GM18498 (cell line): ENCODE results near the gene MCF2L.

Source experiments
- ATAC-seq: cut with Tn5 transposase; IDR thresholded peaks from one replicate; pipeline ENCODE4 v1.9.1; 2021; ENCODE audit warnings: mild to moderate bottlenecking, moderate library complexity; ENCODE audit not compliant: unreplicated experiment

MCF2L gene

DNA sequence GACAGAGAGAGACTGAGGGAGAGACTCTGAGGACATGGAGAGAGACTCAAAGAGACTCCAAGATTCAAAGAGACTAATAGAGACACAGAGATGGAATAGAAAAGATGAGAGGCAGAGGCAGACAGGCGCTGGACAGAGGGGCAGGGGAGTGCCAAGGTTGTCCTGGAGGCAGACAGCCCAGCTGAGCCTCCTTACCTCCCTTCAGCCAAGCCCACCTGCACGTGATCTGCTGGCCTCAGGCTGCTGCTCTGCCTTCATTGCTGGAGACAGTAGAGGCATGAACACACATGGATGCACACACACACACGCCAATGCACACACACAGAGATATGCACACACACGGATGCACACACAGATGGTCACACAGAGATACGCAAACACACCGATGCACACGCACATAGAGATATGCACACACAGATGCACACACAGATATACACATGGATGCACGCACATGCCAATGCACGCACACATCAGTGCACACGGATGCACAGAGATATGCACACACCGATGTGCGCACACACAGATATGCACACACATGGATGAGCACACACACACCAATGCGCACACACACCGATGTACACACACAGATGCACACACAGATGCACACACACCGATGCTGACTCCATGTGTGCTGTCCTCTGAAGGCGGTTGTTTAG is 150.3 kb downstream of the MCF2L start:
- no peak for ATAC-seq

DNA sequence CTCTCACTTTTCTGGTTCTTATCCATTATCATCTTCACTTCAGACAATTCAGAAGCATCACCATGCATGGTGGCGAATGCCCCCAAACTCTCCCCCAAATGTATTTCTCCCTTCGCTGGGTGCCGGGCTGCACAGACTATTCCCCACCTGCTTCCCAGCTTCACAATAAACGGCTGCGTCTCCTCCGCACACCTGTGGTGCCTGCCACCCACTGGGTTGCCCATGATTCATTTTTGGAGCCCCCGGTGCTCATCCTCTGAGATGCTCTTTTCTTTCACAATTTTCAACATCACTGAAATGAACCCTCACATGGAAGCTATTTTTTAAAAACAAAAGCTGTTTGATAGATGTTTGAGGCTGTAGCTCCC is 150.8 kb downstream of the MCF2L start:
- no peak for ATAC-seq

- no peak for ATAC-seq
Observed at GRCh38 chr13:113120300-113121182, 151.5 kb downstream of the MCF2L start.

GRCh38 chr13:113121183-113121927 is 152.3 kb downstream of the MCF2L start:
- ATAC-seq = no peak

DNA sequence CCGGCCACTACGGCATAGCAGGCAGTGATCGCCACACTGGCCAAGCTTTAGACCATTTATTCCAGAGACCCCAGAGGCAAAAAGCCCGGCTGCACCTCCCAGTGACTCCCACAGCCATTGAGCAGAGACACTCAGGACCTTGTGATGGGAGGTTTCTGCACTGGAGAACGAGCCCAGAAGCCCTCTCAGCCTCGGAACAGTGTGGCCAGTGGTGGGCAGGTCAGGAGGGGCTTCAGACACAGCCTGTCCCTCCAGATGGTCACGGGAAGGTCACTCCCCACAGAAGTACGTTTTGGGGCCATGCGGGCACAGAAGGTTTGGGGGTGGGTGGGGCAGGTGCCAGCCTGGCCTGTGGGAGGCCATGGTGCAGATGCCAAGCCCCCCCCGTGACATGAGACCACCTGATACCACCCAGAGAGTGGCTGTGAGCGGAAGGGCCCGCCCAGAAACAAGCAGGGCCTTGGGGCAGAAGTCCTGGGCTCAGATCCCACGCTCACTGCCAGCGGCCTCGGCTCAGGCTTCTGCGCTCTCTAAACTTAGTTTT is 153.0 kb downstream of the MCF2L start:
- no peak for ATAC-seq

DNA sequence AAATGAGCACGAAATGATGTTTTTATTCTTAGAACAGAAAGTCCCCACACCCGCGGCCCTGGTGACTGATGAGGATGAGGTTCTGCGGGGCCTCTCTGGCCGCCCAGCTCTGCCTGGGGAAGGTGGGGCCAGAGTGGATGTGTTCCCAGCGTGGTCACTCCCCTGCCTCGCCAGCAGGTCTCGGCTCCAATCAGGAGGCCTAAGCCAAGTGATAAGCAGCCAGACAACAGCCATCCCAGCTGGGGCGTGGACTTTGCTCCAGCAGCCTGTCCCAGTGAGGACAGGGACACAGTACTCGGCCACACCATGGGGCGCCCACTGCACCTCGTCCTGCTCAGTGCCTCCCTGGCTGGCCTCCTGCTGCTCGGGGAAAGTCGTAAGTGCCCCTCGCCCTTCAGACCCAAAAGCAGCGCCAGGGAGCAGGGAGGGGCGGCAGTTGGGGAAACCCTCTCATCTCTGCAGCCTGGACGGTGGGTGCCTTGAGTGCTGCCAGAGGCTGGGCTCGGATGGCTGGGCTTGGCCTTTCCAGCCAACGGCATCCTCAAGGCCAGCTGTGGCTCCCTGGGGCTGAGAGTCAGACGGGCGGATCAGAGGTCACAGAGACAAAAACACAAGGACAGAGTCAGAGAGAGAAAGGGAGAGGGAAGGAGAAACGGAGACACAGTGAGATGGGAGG is 153.7 kb downstream of the MCF2L start, which contains the start of gene F10:
TSS of gene F10 (plus strand) at position 250 of the 676 bp plus-strand sequence. CDS start at position 307, 57 bp downstream.
- no peak for ATAC-seq

DNA sequence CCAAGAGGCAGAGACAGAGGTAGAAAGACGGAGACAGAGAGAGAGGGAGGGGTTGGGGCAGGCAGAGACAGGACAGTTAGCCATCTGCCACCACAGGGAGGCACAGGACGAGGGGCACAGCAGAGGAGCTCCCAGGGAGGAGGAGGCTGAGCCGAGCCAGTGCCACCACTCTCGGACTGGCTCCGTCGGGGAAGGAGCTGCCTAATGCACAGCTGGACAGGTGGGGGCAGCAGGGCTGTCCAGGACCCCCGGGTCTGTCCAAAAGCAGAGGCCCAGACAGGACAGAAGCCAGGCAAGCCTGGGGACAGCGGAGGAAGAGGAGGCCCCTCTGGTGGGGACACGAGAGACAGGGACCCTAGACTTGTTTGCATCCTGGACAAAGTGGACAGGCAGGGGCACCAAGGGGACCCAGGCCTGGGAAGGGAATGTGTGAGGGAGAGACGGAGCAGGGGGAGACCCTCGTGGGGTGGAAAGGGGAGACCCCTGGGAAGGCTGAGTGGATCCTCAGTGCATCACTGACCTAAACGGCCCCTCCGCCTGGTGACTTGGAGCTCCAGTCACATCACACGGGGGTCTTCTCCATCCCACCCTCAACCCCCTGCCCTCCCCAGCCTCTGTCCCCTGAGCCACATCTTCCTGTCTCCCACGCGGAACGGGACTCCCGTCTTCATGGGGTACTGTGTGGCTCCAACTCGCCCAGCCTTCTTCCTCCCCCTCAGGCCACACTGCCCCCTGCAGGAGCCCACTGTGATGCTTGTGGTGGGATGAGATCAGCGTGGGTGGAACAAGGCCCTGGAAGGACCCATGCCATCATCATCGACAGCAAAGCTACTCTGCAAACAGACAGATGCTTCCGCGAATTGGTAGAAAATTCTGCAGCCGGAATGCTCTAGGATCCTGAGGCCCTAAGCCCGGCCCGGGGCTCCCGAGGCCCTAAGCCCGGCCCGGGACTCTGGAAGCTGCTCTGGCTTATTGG is 154.5 kb downstream of the MCF2L start:
- ATAC-seq = no peak

GRCh38 chr13:113124211-113124970 is 155.4 kb downstream of the MCF2L start:
- no peak for ATAC-seq

DNA sequence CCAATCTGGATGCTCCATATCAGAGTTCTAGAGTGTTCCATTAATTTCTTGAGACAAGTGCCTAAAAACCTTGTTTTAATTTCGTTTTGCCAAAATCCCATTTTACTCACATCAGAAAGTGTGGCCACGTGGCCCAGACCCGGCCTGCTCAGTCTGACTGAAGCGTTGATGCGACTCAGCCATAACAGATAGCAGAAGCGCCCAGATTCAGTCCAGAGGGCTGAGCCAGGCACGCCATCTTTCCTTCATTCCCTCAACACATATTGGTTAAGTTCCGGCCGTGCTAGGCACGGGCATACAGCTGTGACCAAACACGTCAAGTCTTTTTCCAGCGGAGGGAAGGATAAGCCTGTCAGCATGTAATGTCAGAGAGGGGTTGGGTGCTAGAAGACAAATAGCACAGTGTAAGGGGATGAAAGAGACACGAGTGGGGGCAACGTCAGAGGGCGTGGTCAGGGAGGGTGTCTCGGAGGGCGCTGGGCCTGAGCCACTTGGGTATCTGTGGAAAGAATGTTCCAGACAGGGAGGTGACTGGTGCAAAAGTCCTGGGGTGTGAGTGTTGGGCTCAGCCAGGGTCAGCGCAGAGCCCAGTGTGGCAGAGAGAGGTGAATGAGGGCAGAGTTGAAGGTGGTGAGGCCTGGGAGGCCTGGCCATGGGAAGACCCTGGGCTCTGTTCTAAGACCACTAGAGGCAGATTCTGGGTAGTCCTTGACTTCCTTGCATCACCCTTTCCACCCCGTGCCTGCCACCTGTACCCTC is 156.7 kb downstream of the MCF2L start:
- no peak for ATAC-seq

DNA sequence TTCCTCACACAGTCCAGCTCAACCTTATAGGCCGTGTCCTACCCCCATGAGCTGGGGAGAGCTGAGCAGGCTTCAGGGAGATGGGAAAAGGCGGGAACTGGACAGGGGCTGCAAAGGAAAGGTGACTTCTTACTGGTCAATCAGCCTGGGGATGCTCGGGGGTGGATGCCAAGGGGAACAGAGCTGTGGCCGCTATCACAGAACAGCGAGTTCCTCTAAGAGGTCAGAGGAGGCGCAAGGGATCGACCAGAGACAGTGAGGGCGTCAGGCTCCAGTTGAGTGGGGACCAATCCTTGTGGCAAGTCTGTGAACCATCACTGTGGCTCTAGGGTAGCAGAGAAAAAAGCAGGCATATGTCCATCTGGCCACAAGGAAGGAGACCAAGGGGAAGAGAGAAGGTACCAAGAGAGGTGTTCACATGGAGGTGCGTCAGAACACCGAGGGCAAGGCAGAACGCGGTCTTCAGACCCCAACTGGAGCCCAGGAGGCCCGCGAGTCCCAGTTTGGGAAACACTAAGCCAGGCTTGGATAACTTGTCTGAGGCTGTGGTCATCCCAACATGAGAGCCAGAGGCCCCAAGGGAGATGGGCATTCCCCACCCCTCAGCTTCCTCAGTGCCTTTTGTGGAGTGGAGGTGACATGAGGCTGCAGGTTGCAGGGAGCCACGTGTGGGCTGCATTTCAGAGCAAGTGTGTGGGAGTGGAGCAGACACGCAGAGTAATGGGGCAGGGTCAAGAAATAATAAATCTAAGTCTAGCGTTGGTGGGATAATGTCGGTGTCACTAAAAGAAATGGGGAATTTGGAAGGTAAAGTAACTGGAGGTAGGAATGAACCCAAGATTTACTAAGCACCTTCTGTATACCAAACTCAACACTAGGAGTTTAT is 157.5 kb downstream of the MCF2L start:
- no peak for ATAC-seq

DNA sequence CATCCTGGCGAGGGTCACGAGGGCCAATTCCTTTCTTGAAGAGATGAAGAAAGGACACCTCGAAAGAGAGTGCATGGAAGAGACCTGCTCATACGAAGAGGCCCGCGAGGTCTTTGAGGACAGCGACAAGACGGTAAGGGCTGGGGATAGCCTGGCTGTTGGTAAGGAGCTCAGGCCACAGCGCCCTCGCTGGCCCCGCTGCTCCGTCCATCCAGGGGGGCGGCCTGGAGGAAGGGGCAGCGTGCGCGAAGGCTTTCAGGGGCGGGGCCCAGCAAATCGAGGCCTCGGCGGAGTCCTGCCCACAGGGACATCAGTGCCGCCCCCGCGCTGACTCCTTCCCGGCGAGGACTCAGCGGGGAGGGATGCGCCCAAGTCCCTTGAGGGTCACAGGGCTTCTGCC is 160.5 kb downstream of the MCF2L start:
- no peak for ATAC-seq

- no peak for ATAC-seq
Observed at GRCh38 chr13:113129921-113130750, 161.1 kb downstream of the MCF2L start.

GRCh38 chr13:113135281-113135760 is 166.3 kb downstream of the MCF2L start:
- no peak for ATAC-seq

DNA sequence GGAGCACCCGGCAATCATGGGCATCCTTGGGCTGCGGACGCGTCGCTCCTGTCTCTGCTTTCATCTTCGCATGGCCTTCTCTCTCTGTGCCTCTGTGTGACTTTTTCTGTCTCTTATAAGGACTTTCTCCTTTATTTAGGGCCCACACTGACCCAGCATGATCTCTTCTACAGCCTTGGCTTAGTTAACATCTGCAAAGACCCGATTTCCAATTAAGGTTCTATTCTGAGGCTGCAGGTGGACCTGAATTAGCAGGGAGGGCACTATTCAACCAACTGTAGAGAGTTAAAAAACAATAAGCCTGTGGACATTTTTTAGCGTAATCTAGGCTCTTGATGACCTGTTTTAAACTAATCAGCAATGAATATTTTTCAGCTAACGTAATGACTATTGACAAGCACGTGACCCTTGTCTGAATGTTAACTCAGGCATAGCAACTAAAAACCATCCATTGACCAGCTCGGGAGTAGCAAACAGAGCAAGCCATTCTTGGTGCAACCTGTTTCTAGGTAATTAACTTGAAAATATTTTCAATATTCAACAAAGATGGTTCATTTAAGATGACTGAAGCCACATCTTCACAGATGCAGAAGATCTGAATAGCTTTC is 168.8 kb downstream of the MCF2L start:
- ATAC-seq = no peak

- ATAC-seq = no peak
Observed at GRCh38 chr13:113138792-113139551, 170.0 kb downstream of the MCF2L start.
